Measurements from ENCODE around the gene EXD3. TPM values are rescaled to one million over a fixed set of nuclear protein-coding genes. Genes with fewer than 3 reads are reported as not detected.
"Not testable (repeated sequence)": the region's sequence is repeated elsewhere in the genome, so short reads cannot be mapped to it uniquely, and the experiment has no call there.

Gene EXD3
- total RNA-seq, 1 donor from 2014 or later: 16.7 TPM

- intact Hi-C loops (cut with DNase I): no loop called here
- no peaks in the 10 kb centered on the region for H3K27me3 ChIP-seq
- peak; percentile 54 to 90 for DNase-seq (ENCODE audit: low spot score in 2 of 2)
- H3K27ac ChIP-seq: peak overlapping the region; percentile 82 to 86
- H3K4me3 ChIP-seq: peak overlapping the region in 1 of 2 donors; percentile 29
- no peak for TF ChIP-seq CTCF (IDR thresholded peaks at IDR 0.05)
- peaks cover 11 to 33% of the 10 kb centered on the region in 2 donors for H3K4me1 ChIP-seq
- H3K9me3 ChIP-seq: no peaks in the 10 kb centered on the region
- H3K36me3 ChIP-seq: peaks cover 0 to under 1% of the 10 kb centered on the region in 2 donors
Measured at GRCh38 chr9:137411645-137412380, 11.1 kb downstream of the EXD3 start.

- Histone ChIP-seq H3K4me1 (peaks cover 16 to 38% of the 10 kb centered on the region in 2 donors), H3K27ac (no peak overlapping the region), H3K36me3 (no peaks in the 10 kb centered on the region), H3K9me3 (no peaks in the 10 kb centered on the region), H3K27me3 (no peaks in the 10 kb centered on the region), H3K4me3 (peak overlapping the region in 1 of 2 donors; percentile 29)
- intact Hi-C loops (cut with DNase I): no loop called here
- no peak for TF ChIP-seq CTCF (IDR thresholded peaks at IDR 0.05)
- DNase-seq (ENCODE audit: low spot score in 2 of 2): no peak
Measured at GRCh38 chr9:137411260-137411644, 11.7 kb downstream of the EXD3 start.

- no peak overlapping the region for H3K27ac ChIP-seq
- no peak for TF ChIP-seq CTCF (IDR thresholded peaks at IDR 0.05)
- no peaks in the 10 kb centered on the region for H3K9me3 ChIP-seq
- peaks cover 16 to 40% of the 10 kb centered on the region in 2 donors for H3K4me1 ChIP-seq
- intact Hi-C loops (cut with DNase I): no loop called here
- no peak for DNase-seq (ENCODE audit: low spot score in 2 of 2)
- no peaks in the 10 kb centered on the region for H3K36me3 ChIP-seq
- no peak overlapping the region for H3K4me3 ChIP-seq
- no peaks in the 10 kb centered on the region for H3K27me3 ChIP-seq
Measured at GRCh38 chr9:137410891-137411249, 12.1 kb downstream of the EXD3 start.

- intact Hi-C loops (cut with DNase I); H3K9me3 ChIP-seq; H3K27ac ChIP-seq; DNase-seq (ENCODE audit: low spot score in 2 of 2); H3K36me3 ChIP-seq; H3K27me3 ChIP-seq; H3K4me3 ChIP-seq: not testable (repeated sequence)
- peaks cover 16 to 40% of the 10 kb centered on the region in 2 donors for H3K4me1 ChIP-seq
Measured at GRCh38 chr9:137410236-137410890, 12.6 kb downstream of the EXD3 start.

- H3K9me3 ChIP-seq: no peaks in the 10 kb centered on the region
- H3K27ac ChIP-seq: no peak overlapping the region
- no peak for DNase-seq (ENCODE audit: low spot score in 2 of 2)
- no peak overlapping the region for H3K4me3 ChIP-seq
- intact Hi-C loops (cut with DNase I): no loop called here
- no peaks in the 10 kb centered on the region for H3K27me3 ChIP-seq
- no peaks in the 10 kb centered on the region for H3K36me3 ChIP-seq
- no peak for TF ChIP-seq CTCF (IDR thresholded peaks at IDR 0.05)
- peaks cover 16 to 37% of the 10 kb centered on the region in 2 donors for H3K4me1 ChIP-seq
Measured at GRCh38 chr9:137409515-137409914, 13.4 kb downstream of the EXD3 start.

- intact Hi-C loops (cut with DNase I): no loop called here
- Histone ChIP-seq H3K36me3 (no peaks in the 10 kb centered on the region), H3K4me3 (no peak overlapping the region), H3K27me3 (no peaks in the 10 kb centered on the region), H3K4me1 (peaks cover 16 to 34% of the 10 kb centered on the region in 2 donors), H3K27ac (no peak overlapping the region), H3K9me3 (no peaks in the 10 kb centered on the region)
- no peak for TF ChIP-seq CTCF (IDR thresholded peaks at IDR 0.05)
- no peak for DNase-seq (ENCODE audit: low spot score in 2 of 2)
Measured at GRCh38 chr9:137408651-137409405, 14.1 kb downstream of the EXD3 start.
